Measurements from ENCODE around the gene PLOD1. TPM values are rescaled to one million over a fixed set of nuclear protein-coding genes. Genes with fewer than 3 reads are reported as not detected.
"Not testable (repeated sequence)": the region's sequence is repeated elsewhere in the genome, so short reads cannot be mapped to it uniquely, and the experiment has no call there.

The PLOD1 gene
- total RNA-seq, 1 donor from 2014 or later = 477 TPM

DNA sequence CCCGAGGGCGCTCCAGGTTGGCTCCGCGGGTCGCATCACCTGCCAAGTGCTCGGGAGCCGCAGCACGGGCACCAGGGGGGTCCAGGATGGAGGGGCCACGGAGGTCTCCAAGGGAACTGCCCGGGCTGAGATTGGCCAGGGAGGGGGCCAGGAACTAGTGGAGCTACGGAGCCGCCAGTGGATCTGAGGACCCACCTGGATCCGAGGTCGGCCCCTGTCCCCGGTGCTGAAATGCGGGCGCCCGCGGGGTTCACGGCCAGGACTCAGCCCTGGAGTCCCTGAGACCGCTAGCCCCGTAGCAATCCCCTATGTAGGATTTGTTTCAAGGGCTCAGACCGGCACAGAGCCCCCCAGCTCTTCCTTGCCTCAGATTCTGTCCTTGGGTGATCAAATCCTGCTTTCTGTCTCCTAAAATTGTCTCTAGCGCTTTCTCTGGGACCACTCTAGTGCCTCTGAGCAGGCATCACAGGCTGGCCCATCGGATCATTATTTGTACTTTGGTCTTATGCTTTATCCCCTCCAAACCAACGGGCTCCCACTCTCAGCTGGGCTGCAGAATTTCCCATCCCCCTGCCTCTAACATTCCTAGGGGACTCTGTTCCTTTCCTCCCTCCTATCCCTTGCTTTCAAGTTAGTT lies 35.6 kb upstream of the PLOD1 start:
- Mint-ChIP-seq H3K27me3 (ENCODE audit: low read depth) (peaks cover 22% of the 10 kb centered on the region), H3K36me3 (ENCODE audit: low read depth) (no peaks in the 10 kb centered on the region), H3K4me3 (ENCODE audit: unreplicated experiment) (no peak overlapping the region)

DNA sequence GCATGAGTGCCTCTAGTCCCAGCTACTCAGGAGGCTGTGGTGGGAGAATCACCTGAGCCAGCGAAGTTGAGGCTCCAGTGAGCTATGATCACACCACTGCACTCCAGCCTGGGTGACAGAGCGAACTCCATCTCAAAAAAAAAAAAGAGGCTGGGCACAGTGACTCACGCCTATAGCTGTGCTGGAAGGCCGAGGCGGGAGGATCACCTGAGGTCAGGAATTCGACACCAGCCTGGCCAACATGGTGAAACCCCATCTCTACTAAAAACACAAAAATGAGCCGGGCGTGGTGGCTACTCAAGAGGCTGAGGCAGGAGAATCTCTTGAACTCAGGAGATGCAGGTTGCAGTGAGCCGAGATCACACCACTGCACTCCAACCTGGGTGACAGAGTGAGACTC lies 33.1 kb upstream of the PLOD1 start:
- not testable (repeated sequence) for H3K27ac Mint-ChIP-seq (ENCODE audit: unreplicated experiment); DNase-seq (ENCODE audit: low spot score); H3K4me3 Mint-ChIP-seq (ENCODE audit: unreplicated experiment); H3K9me3 Mint-ChIP-seq (ENCODE audit: low read depth); H3K4me1 Mint-ChIP-seq (ENCODE audit: low read depth); H3K36me3 Mint-ChIP-seq (ENCODE audit: low read depth)
- peaks cover 19% of the 10 kb centered on the region for H3K27me3 Mint-ChIP-seq (ENCODE audit: low read depth)

More for the DNA sequence above, 35.6 kb upstream of the PLOD1 start:
- TF ChIP-seq, protein P1, sequence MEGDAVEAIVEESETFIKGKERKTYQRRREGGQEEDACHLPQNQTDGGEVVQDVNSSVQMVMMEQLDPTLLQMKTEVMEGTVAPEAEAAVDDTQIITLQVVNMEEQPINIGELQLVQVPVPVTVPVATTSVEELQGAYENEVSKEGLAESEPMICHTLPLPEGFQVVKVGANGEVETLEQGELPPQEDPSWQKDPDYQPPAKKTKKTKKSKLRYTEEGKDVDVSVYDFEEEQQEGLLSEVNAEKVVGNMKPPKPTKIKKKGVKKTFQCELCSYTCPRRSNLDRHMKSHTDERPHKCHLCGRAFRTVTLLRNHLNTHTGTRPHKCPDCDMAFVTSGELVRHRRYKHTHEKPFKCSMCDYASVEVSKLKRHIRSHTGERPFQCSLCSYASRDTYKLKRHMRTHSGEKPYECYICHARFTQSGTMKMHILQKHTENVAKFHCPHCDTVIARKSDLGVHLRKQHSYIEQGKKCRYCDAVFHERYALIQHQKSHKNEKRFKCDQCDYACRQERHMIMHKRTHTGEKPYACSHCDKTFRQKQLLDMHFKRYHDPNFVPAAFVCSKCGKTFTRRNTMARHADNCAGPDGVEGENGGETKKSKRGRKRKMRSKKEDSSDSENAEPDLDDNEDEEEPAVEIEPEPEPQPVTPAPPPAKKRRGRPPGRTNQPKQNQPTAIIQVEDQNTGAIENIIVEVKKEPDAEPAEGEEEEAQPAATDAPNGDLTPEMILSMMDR (IDR thresholded peaks at IDR 0.05) = no peak
- H3K4me1 Mint-ChIP-seq (ENCODE audit: low read depth) = no peaks in the 10 kb centered on the region
- H3K27ac Mint-ChIP-seq (ENCODE audit: unreplicated experiment) = no peak overlapping the region
- DNase-seq (ENCODE audit: low spot score) = no peak
- H3K9me3 Mint-ChIP-seq (ENCODE audit: low read depth) = no peaks in the 10 kb centered on the region

DNA sequence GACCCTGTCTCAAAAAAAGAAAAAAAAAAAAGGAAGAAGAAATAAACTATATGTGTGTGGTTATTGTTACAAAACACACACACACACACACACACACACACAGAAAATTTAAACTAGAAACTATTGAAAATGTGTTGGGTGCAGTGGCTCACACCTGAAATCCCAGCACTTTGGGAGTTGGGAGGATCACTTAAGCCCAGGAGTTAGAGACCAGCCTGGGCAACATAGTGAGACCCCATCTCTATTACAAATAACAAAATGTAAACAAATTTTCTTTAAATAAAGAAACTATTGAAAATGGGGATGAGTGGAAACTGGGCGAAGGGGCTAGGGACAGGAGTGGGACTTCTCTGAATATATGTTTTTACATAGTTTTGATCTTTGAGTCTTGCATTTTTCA lies 31.3 kb upstream of the PLOD1 start:
- Mint-ChIP-seq H3K4me3 (ENCODE audit: unreplicated experiment) (no peak overlapping the region), H3K9me3 (ENCODE audit: low read depth) (no peaks in the 10 kb centered on the region), H3K4me1 (ENCODE audit: low read depth) (peaks cover 7% of the 10 kb centered on the region), H3K36me3 (ENCODE audit: low read depth) (no peaks in the 10 kb centered on the region), H3K27ac (ENCODE audit: unreplicated experiment) (no peak overlapping the region), H3K27me3 (ENCODE audit: low read depth) (peaks cover 13% of the 10 kb centered on the region)
- no peak for DNase-seq (ENCODE audit: low spot score)
- TF ChIP-seq, protein P1 (IDR thresholded peaks at IDR 0.05) = no peak

DNA sequence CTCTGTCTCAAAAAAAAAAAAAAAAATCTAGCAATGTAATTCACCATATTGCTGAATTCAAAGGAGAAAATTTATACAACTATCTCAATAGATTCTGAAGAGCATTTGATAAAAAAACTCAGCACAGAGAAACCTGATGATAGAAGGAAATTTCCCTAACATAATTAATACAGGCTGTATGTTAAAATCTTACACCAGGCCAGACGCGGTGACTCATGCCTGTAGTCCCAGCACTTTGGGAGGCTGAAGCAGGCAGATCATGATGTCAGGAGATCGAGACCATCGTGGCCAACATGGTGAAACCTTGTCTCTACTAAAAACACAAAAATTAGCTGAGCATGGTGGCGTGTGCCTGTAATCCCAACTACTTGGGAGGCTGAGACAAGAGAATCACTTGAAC lies 30.4 kb upstream of the PLOD1 start:
- Mint-ChIP-seq H3K4me1 (ENCODE audit: low read depth) (peaks cover 14% of the 10 kb centered on the region), H3K27me3 (ENCODE audit: low read depth) (peaks cover 10% of the 10 kb centered on the region)
- not testable (repeated sequence) for H3K36me3 Mint-ChIP-seq (ENCODE audit: low read depth); DNase-seq (ENCODE audit: low spot score); H3K9me3 Mint-ChIP-seq (ENCODE audit: low read depth); H3K27ac Mint-ChIP-seq (ENCODE audit: unreplicated experiment); H3K4me3 Mint-ChIP-seq (ENCODE audit: unreplicated experiment)

DNA sequence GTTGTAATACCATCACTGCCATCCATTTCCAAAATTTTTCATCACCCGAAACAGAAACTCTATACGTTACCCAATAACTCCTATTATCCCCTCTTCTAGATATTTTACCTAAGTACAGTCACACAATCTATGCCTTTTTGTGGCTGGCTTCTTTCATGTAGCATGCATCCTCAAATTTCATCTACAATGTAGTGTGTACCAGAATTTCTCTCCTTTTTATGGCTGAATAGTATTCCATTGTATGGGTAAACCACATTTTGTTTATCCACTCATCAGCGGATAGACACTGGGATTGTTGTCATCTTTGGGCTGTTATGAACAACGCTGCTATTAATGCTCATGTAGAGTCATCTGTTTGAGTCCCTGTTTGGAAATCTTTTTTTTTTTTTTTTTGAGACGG lies 29.5 kb upstream of the PLOD1 start:
- H3K36me3 Mint-ChIP-seq (ENCODE audit: low read depth) = no peaks in the 10 kb centered on the region
- no peaks in the 10 kb centered on the region for H3K9me3 Mint-ChIP-seq (ENCODE audit: low read depth)
- TF ChIP-seq, protein P1 (IDR thresholded peaks at IDR 0.05) = no peak
- H3K4me1 Mint-ChIP-seq (ENCODE audit: low read depth) = peaks cover 22% of the 10 kb centered on the region
- no peak for DNase-seq (ENCODE audit: low spot score)
- peaks cover 3% of the 10 kb centered on the region for H3K27me3 Mint-ChIP-seq (ENCODE audit: low read depth)
- no peak overlapping the region for H3K27ac Mint-ChIP-seq (ENCODE audit: unreplicated experiment)
- no peak overlapping the region for H3K4me3 Mint-ChIP-seq (ENCODE audit: unreplicated experiment)

DNA sequence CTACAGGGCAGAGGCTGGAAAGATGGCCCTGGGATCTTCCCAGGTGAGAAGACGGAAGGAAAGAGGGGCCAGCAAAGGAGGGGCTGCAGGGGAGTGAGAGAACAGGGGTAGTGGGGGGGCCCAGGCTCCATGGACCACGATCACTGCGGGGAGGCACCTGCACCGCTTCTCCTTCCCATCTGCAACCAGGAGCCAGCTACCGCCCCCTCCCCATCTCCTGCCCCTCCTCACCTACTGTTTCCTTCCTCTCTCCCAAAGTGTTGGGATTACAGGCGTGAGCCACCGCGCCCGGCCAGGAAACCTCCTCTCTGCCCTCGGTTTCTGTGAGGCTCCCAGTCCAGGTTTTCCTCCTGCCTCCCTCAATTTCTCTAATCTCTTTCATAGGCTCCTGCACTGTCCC lies 27.6 kb upstream of the PLOD1 start:
- no peaks in the 10 kb centered on the region for H3K36me3 Mint-ChIP-seq (ENCODE audit: low read depth)
- TF ChIP-seq, protein P1 (IDR thresholded peaks at IDR 0.05) = no peak

More for the DNA sequence above, 27.6 kb upstream of the PLOD1 start:
- Mint-ChIP-seq H3K27me3 (ENCODE audit: low read depth) (no peaks in the 10 kb centered on the region), H3K4me1 (ENCODE audit: low read depth) (peaks cover 24% of the 10 kb centered on the region), H3K4me3 (ENCODE audit: unreplicated experiment) (no peak overlapping the region), H3K27ac (ENCODE audit: unreplicated experiment) (no peak overlapping the region), H3K9me3 (ENCODE audit: low read depth) (no peaks in the 10 kb centered on the region)
- no peak for DNase-seq (ENCODE audit: low spot score)

Data from chondrocyte (in vitro differentiated cells).